ENCODE measurements around the gene LDHB.
"Not testable (repeated sequence)": the region's sequence is repeated elsewhere in the genome, so short reads cannot be mapped to it uniquely, and the experiment has no call there.

LDHB gene

DNA sequence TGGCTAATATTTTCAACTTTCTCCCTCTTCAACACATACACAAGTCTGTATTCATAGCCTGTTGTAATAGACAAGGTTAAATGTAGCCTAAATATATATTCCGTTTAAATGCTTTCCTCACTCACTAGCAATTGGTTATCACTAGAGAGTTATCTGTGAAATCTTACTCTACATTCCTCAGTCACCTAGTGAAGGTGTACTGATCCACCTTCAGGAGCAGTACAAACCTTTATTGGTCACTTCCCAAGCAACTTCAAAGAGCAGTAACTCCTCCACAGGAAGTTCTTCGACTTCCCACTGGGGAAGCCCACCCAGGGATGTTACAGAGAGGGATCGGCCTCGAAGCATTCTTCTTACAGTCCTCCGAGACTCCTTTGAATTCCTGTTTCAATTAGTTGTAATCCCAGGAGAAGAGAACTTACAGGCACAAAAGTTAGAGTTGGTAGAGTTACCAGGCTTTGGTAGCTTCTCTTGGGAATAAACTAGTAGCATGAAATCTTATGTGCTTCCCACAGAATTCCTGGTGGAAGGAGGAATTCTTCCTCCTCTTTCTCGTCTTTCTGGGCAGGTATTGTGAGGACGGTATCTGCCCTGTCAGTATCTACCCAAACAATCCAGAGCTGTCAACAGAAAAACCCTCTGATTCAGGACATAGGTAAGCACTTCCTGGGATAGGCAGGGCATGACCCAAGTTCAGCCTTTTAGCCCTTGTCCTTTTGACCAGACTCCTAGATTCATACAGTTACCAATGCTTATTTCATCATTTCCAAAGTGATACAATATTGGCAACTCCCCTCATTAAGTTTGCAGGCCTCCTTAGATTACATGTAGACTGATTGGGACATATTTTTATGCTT is 53.2 kb downstream of the LDHB start, which contains the start of gene GYS2:
Gene GYS2 (minus strand): TSS at position 603 of the 857 bp plus-strand sequence. CDS start 255 bp downstream, at position 348.
- H3K4me3 ChIP-seq (replicated peaks; ENCODE audit: low read depth, low read length), result no peak within 1 kb of the TSS
- TF ChIP-seq, protein P1, sequence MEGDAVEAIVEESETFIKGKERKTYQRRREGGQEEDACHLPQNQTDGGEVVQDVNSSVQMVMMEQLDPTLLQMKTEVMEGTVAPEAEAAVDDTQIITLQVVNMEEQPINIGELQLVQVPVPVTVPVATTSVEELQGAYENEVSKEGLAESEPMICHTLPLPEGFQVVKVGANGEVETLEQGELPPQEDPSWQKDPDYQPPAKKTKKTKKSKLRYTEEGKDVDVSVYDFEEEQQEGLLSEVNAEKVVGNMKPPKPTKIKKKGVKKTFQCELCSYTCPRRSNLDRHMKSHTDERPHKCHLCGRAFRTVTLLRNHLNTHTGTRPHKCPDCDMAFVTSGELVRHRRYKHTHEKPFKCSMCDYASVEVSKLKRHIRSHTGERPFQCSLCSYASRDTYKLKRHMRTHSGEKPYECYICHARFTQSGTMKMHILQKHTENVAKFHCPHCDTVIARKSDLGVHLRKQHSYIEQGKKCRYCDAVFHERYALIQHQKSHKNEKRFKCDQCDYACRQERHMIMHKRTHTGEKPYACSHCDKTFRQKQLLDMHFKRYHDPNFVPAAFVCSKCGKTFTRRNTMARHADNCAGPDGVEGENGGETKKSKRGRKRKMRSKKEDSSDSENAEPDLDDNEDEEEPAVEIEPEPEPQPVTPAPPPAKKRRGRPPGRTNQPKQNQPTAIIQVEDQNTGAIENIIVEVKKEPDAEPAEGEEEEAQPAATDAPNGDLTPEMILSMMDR (IDR thresholded peaks at IDR 0.05; ENCODE audit: low read depth, low read length, missing control alignments), result no peak
- no peak for DNase-seq (ENCODE audit: extremely low read depth, low read depth)

DNA sequence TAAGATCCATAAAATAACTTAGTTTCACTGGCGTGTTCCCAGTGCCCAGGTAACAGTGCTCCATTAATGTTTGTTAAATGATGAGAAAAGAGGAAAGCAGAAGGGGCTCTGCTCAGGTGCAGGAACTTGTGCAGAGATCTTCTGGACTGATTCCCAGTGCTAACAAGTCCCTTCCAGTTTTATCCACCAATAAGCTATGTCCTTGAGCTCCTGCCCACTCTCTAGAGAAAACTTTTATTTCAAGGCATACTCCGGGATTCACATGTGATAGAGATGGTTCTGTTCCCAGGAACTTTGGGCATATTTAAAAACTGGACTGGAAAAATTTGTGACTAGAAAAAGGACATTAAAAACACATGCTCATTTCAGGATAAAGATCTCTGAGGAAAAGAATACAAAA is 54.9 kb downstream of the LDHB start:
- no peak for DNase-seq (ENCODE audit: extremely low read depth, low read depth)
- no peak overlapping the region for H3K4me3 ChIP-seq (replicated peaks; ENCODE audit: low read depth, low read length)
- TF ChIP-seq, protein P1 (IDR thresholded peaks at IDR 0.05; ENCODE audit: low read depth, low read length, missing control alignments), result no peak

DNA sequence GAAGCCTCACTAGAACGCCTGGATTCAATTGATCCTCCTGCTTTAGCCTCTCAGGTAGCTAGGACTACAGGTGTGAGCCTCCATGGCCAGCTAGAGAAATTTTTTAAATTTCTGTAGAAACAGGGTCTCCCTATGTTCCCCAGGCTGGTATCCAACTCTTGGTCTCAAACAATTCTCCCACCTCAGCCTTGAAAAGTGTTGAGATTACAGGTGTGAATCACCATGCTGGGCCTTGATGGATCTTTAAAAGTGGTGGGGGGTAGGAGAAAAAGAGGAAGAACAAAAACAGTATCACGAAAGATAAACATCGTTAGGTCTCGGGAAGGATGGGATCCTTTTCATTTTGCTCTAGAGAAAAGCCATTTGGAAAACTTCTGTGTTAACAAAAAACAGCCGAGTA is 57.4 kb downstream of the LDHB start:
- TF ChIP-seq, protein P1 (IDR thresholded peaks at IDR 0.05; ENCODE audit: low read depth, low read length, missing control alignments), result no peak
- no peak for DNase-seq (ENCODE audit: extremely low read depth, low read depth)
- no peak overlapping the region for H3K4me3 ChIP-seq (replicated peaks; ENCODE audit: low read depth, low read length)

DNA sequence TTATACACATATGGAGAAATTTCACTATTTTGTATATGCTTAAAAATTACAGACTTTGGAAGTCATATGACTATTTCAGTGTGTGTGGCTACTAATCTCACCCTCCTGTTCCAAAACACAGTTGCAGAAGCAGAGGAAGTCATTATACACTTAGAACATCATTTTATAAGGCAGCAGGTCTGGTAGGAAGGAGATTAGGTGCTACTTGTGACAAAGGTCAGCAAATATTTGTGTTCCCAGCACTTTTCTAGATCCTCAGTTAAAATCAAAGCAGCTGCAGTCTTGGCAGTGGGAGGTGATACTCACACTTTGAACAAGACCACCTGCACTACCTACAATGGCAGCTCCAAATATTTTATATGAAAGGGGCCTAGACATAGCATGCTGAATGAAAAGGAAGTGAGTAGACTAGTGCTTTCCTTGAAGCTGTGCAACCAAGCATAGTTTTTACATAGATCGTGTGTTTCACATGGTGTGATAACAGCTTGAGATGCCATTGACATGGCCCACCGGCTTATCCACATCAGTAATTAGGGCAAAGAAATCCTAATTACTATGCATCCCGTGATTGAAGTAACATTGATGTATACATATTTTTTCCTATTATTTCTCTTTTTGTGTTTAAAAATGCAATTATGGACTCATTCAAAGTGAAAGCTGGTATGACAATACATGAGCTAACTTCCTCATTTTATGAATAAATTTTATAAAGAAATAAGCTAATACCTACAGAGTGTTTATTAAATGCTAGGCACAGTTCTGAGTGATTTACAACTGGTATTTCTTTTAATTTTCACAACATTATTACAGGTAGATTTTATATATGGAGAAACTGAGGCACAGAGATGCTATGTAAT is 58.3 kb downstream of the LDHB start:
- no peak for DNase-seq (ENCODE audit: extremely low read depth, low read depth)
- TF ChIP-seq, protein P1 (IDR thresholded peaks at IDR 0.05; ENCODE audit: low read depth, low read length, missing control alignments), result no peak
- H3K4me3 ChIP-seq (replicated peaks; ENCODE audit: low read depth, low read length), result no peak overlapping the region

DNA sequence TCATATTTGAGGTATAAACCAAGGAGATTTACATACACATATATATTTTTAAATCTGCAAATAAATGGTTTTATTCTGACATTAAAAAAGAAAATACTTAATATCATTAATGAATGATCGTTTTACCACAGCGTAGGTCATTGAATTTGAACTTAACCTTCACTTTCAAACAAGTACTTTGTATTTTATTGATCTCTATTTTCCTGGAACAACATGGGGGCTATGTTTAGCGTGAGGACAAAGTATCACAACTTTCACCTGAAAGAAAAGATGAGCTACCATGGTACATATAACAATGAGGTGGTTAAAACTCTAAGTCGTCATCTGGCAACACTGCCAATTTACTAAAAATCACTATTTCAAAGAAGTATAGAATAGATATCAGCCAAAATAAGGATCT is 59.0 kb downstream of the LDHB start:
- no peak overlapping the region for H3K4me3 ChIP-seq (replicated peaks; ENCODE audit: low read depth, low read length)
- TF ChIP-seq, protein P1 (IDR thresholded peaks at IDR 0.05; ENCODE audit: low read depth, low read length, missing control alignments), result no peak
- DNase-seq (ENCODE audit: extremely low read depth, low read depth), result no peak

DNA sequence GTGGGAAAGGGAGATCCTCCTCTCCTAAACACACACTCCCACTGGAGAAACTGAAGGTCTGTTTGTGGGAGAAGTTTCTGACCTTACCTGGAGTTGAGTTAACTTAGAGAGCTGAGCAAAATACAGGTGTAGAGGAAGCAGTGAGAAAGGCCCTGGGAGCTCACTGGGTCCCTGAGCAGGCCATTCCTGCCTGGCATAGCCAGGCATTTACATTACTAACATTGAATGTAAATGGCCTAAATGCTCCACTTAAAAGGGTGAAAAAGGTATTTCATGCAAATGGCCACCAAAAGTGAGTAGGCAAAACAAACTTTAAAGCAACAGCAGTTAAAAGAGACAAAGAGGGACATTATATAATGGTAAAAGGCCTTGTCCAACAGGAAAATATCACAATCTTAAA is 62.3 kb downstream of the LDHB start:
- not testable (repeated sequence) for DNase-seq (ENCODE audit: extremely low read depth, low read depth); H3K4me3 ChIP-seq (replicated peaks; ENCODE audit: low read depth, low read length)

DNA sequence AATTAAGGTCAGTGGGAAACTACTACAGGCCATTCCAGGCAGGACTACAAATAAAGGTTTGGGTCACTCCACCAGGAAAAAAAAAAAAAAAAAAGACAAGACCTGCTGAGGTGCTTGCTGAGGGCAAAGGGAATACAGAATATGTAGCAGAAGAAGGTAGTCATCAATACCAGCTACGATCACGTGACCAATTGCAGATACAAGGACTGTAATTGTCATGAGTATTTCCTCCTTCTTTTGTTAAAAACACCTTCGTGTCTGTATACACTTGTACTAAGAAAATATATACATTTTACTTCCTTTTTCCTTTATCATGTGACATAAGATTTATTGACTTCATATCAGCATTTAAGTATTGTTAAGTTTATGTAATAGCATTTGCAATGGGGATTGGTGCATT is 72.2 kb downstream of the LDHB start:
- TF ChIP-seq, protein P1 (IDR thresholded peaks at IDR 0.05; ENCODE audit: low read depth, low read length, missing control alignments), result no peak
- no peak for DNase-seq (ENCODE audit: extremely low read depth, low read depth)
- no peak overlapping the region for H3K4me3 ChIP-seq (replicated peaks; ENCODE audit: low read depth, low read length)
